K562 (cell line): ENCODE data around the gene KIF21A. TPM values are rescaled to one million over a fixed set of nuclear protein-coding genes. Genes with fewer than 3 reads are reported as not detected.

ENCODE experiments used
- ATAC-seq: fragments of 200-7000 bp; cut with Tn5 transposase; 3 replicates; pipeline ENCODE4 v1.9.1; 2020; ENCODE audit warnings: moderate library complexity
- BruUV-seq: library from RNA; stranded (reverse); fragments of 400-500 nt; replicated peaks from 2 replicates; lab custom pipeline; 2021; lab: Mats Ljungman, UMichigan
- CTCF ChIA-PET: fragments of 300-600 bp; formaldehyde crosslinking; extraction: SDS; loops from one replicate; lab custom pipeline; 2021; ENCODE audit warnings: low intra/inter-chr PET ratio; lab: Yijun Ruan, JAX
- POLR2A ChIA-PET: fragments of 300-600, 350-650 bp; sonication (Branson Sonifier 250); formaldehyde crosslinking; extraction: SDS; loops from one replicate; lab custom pipeline; 2021; ENCODE audit warnings: antibody characterized with exemption, inconsistent platforms; lab: Yijun Ruan, JAX
- DNase-seq, 4 experiments: peaks; one replicate each; pipeline versions ENCODE4 v3.0.0 to v3.0.0-alpha.2; 2011 to 2018; ENCODE audit warnings: low spot score in 3 of 4, mixed read lengths in 3 of 4; ENCODE audit errors: extremely low read depth in 1 of 4
- FAIRE-seq: peaks from 2 replicates; lab custom pipeline; 2011; peaks lifted over from hg19 to GRCh38; lab: Jason Lieb, UNC
- H2AFZ ChIP-seq: 2 replicates; pipeline ENCODE4 v1.6.0; 2011; ENCODE audit warnings: low read depth, low read length, control low read depth, inconsistent platforms
- H3K27ac ChIP-seq: fragments of 200-600 bp; 3 replicates; pipeline ENCODE4 v1.8.0; 2011; ENCODE audit warnings: low read depth, mild to moderate bottlenecking, control low read depth, inconsistent platforms, low read length, moderate library complexity, mixed read lengths; ENCODE audit errors: extremely low read depth
- H3K27me3 ChIP-seq, 2 experiments: fragments of 300-600 bp in 1 of 2; 2 replicates in 1 of 2; 3 replicates in 1 of 2; pipeline versions ENCODE4 v1.6.0 to v1.8.0; 2011; ENCODE audit warnings: inconsistent platforms in 2 of 2, low read length in 2 of 2, mild to moderate bottlenecking in 1 of 2, mixed read lengths in 1 of 2, moderate library complexity in 1 of 2; ENCODE audit not compliant: control insufficient read depth in 2 of 2, insufficient read depth in 2 of 2
- H3K36me3 ChIP-seq: fragments of 300-600 bp; 3 replicates; pipeline ENCODE4 v1.8.0; 2011; ENCODE audit warnings: mild to moderate bottlenecking, low read length, inconsistent platforms; ENCODE audit not compliant: control insufficient read depth, insufficient read depth
- H3K4me1 ChIP-seq, 2 experiments: fragments of 200-600 bp in 1 of 2; replicated peaks in 1 of 2; 2 replicates in 1 of 2; 3 replicates in 1 of 2; pipeline versions ENCODE4 v1.5.1 to v1.8.0; 2011; ENCODE audit warnings: inconsistent platforms in 2 of 2, low read length in 2 of 2, mild to moderate bottlenecking in 1 of 2, mixed read lengths in 1 of 2, moderate library complexity in 1 of 2; ENCODE audit not compliant: control insufficient read depth in 2 of 2, insufficient read depth in 2 of 2
- H3K4me2 ChIP-seq: 2 replicates; pipeline ENCODE4 v1.6.1; 2011; ENCODE audit warnings: low read length, control low read depth, inconsistent platforms, mixed read lengths; ENCODE audit not compliant: insufficient read depth
- H3K4me3 ChIP-seq: fragments of 200-600 bp; sonication (generic), shearing (Covaris generic); 2 replicates; pipeline ENCODE4 v1.5.1; 2016; ENCODE audit warnings: control low read depth, inconsistent platforms
- H3K79me2 ChIP-seq: fragments of 200-600 bp; 3 replicates; pipeline ENCODE4 v1.8.0; 2011; ENCODE audit warnings: low read length, inconsistent platforms; ENCODE audit not compliant: control insufficient read depth, insufficient read depth
- H3K9ac ChIP-seq, 2 experiments: 2 replicates each; pipeline versions ENCODE4 v1.6.0 to v1.6.1; 2011; ENCODE audit warnings: low read depth in 2 of 2, low read length in 2 of 2, control low read depth in 1 of 2, inconsistent platforms in 1 of 2, mild to moderate bottlenecking in 1 of 2, mixed read lengths in 1 of 2; ENCODE audit not compliant: insufficient read depth in 1 of 2
- H3K9me1 ChIP-seq: one replicate; pipeline ENCODE4 v1.6.0; 2011; ENCODE audit warnings: inconsistent platforms, mild to moderate bottlenecking, low read length, moderate library complexity; ENCODE audit not compliant: control insufficient read depth, insufficient read depth
- H3K9me3 ChIP-seq: replicated peaks from 2 replicates; pipeline ENCODE4 v1.5.1; 2011; ENCODE audit warnings: low read depth, low read length, inconsistent platforms; ENCODE audit not compliant: control insufficient read depth, insufficient read depth
- H4K20me1 ChIP-seq: replicated peaks from 2 replicates; pipeline ENCODE4 v1.6.1; 2011; ENCODE audit warnings: low read length, inconsistent platforms, mixed read lengths; ENCODE audit not compliant: control insufficient read depth, insufficient read depth
- ARID2 ChIP-seq: fragments of 450-650 bp; IDR thresholded peaks from 2 replicates; pipeline ENCODE4 v1.6.1; 2017; ENCODE audit warnings: antibody characterized with exemption, mild to moderate bottlenecking
- ETS2 ChIP-seq: IDR thresholded peaks from 2 replicates; pipeline ENCODE4 v1.6.1; 2016; ENCODE audit warnings: borderline replicate concordance, missing genetic modification characterization, mild to moderate bottlenecking, moderate library complexity, missing compliant biosample characterization; ENCODE audit not compliant: poor library complexity, severe bottlenecking
- GTF2F1 ChIP-seq: IDR thresholded peaks from 2 replicates; pipeline ENCODE4 v1.6.1; 2011; ENCODE audit warnings: low read depth, low read length, improper control_type of control experiment
- KLF1 ChIP-seq: fragments of 450-650 bp; IDR thresholded peaks from 2 replicates; pipeline ENCODE4 v1.6.1; 2016; ENCODE audit warnings: missing genetic modification characterization, missing compliant biosample characterization
- MBD2 ChIP-seq: sonication (generic); IDR thresholded peaks from 2 replicates; pipeline ENCODE4 v1.6.1; 2016; ENCODE audit warnings: low read depth, borderline replicate concordance
- MECOM ChIP-seq: fragments of 250-450 bp; sonication (Bioruptor Pico); IDR thresholded peaks from 2 replicates; pipeline ENCODE4 v1.8.0; 2022; ENCODE audit warnings: inconsistent platforms
- NCOA4 ChIP-seq: fragments of 450-650 bp; IDR thresholded peaks from 2 replicates; pipeline ENCODE4 v1.6.1; 2018; ENCODE audit warnings: mild to moderate bottlenecking; ENCODE audit not compliant: partially characterized antibody
- SREBF1 ChIP-seq: fragments of 150-350 bp; IDR thresholded peaks from 2 replicates; pipeline ENCODE4 v1.6.1; 2014; ENCODE audit warnings: antibody characterized with exemption, low read depth, low read length, borderline replicate concordance
- TEAD4 ChIP-seq, 2 experiments: sonication (generic) in 1 of 2; formaldehyde crosslinking in 1 of 2; IDR thresholded peaks; 2 replicates each; pipeline versions ENCODE4 v1.6.1 to v1.8.0; 2012 to 2022; ENCODE audit warnings: borderline replicate concordance in 1 of 2, inconsistent platforms in 1 of 2, low read length in 1 of 2, mild to moderate bottlenecking in 1 of 2, missing genetic modification reagents in 1 of 2
- TFAM ChIP-seq: fragments of 250-450 bp; sonication (Bioruptor Pico); conservative IDR thresholded peaks from 2 replicates; pipeline ENCODE4 v1.5.0; 2021; ENCODE audit warnings: mild to moderate bottlenecking, moderate library complexity
- ZNF232 ChIP-seq: sonication (generic); formaldehyde crosslinking; IDR thresholded peaks from 2 replicates; pipeline ENCODE4 v1.8.0; 2022; ENCODE audit warnings: mild to moderate bottlenecking, missing genetic modification reagents
- WGBS: fragments of 100-300 bp; shearing (Covaris generic); methylation state at CpG from one replicate; pipeline ENCODE4 v1.1.6; 2016; ENCODE audit warnings: low coverage, mixed read lengths; ENCODE audit not compliant: insufficient coverage; ENCODE audit errors: missing lambda C conversion rate; 5-methylcytosine and 5-hydroxymethylcytosine counted together
- in situ Hi-C: fragments of 300-500 bp; cut with MboI; formaldehyde crosslinking; loops from 4 replicates; pipeline ENCODE4 v1.15.0; 2018; ENCODE audit warnings: inconsistent platforms, mixed read lengths
- intact Hi-C: fragments of 100-400 bp; cut with micrococcal nuclease; formaldehyde crosslinking; loops from 2 replicates; pipeline ENCODE4 v1.14.2; 2022
- polyA plus RNA-seq, 8 experiments: library from polyadenylated mRNA; depleted of rRNA in 4 of 8; stranded (reverse) in 5 of 8; unstranded in 3 of 8; fragments of >200 nt; fragmentation: Nextera tagmentation in 2 of 8; fragmentation: Illumina TruSeq in 1 of 8; extraction: Ambion mirVana in 2 of 8; extraction: Trizol in 1 of 8; gene quantifications; 2 replicates each; pipeline versions ENCODE4 v1.2.1 to v1.2.3, GENCODE V29; 2011 to 2014; ENCODE audit warnings: inconsistent platforms in 1 of 8, missing spikeins in 1 of 8
- total RNA-seq, 7 experiments: library from RNA; depleted of rRNA in 6 of 7; stranded (reverse); fragments of >200 nt in 6 of 7; fragmentation: Illumina TruSeq in 2 of 7; extraction: Trizol in 2 of 7; gene quantifications; 2 replicates each; pipeline versions ENCODE4 v1.2.1 to v1.2.3, GENCODE V29; 2011 to 2021; ENCODE audit warnings: low replicate concordance in 1 of 7

The KIF21A gene
- total and polyA plus RNA-seq, 9 of the 15 experiments (the other 6 are each of a cell fraction or from before 2014, with no cell fraction given), result 17.7 to 45.0 (median 30.3) TPM

GRCh38 chr12:39431797-39432196 lies 11.1 kb downstream of the KIF21A start:
- Histone ChIP-seq H3K9me1 (no peaks in the 10 kb centered on the region), H3K4me3 (no peak overlapping the region), H3K36me3 (no peaks in the 10 kb centered on the region), H3K27me3 (no peaks in the 10 kb centered on the region), H2AFZ (no peak overlapping the region), H3K9me3 (no peaks in the 10 kb centered on the region), H3K27ac (no peak overlapping the region), H3K79me2 (peaks cover 80% of the 10 kb centered on the region), H3K4me1 (0 out of 5 replicates have a peak, but pooled peaks cover 0 to 2% of the 10 kb centered on the region in 2 experiments), H4K20me1 (no peaks in the 10 kb centered on the region), H3K4me2 (no peak overlapping the region), H3K9ac (no peak overlapping the region)
- in situ Hi-C loops (no loop called here), intact Hi-C loops (no loop called here)
- ATAC-seq (no peak), FAIRE-seq (no peak), DNase-seq (no peak)
- ChIA-PET CTCF (no interaction called here), POLR2A (interaction anchor here (1.0 kb wide), 1 partner anchor 10 kb away, joined by 4 read pairs; no protein-coding TSS in a partner anchor)
- WGBS, result 61% methylated on average over 1 of the region's 1 CpG
- TF ChIP-seq KLF1 (tag), result no peak
- TF ChIP-seq ARID2, result no peak
- TF ChIP-seq ZNF232 (CRISPR knock-in tag), result no peak
- no peak for TF ChIP-seq TFAM (CRISPR knock-in tag)
- no peak for TF ChIP-seq NCOA4
- no peak for TF ChIP-seq ETS2
- no peak for TF ChIP-seq SREBF1
- no peak for TF ChIP-seq GTF2F1
- TF ChIP-seq MBD2, result no peak
- TF ChIP-seq TEAD4 (IDR thresholded peaks at IDR 0.05; ENCODE audit: low read length), result no peak
- TF ChIP-seq TEAD4 (CRISPR knock-in tag; IDR thresholded peaks at IDR 0.05; ENCODE audit: borderline replicate concordance), result no peak
- no peak for TF ChIP-seq MECOM (CRISPR knock-in tag)
- no TSS peak for BruUV-seq
